DOHH2 (cell line): ENCODE results near the gene UBASH3A.

Experiments
- EZH2phosphoT487 ChIP-seq: fragments of 200-600 bp; sonication (generic); IDR thresholded peaks from 2 replicates; pipeline ENCODE4 v1.6.1; 2017; ENCODE audit warnings: borderline replicate concordance, mild to moderate bottlenecking, antibody characterized with exemption, low read length, moderate library complexity, mixed read lengths
- TF ChIP-seq, protein P1 (sequence below): fragments of 200-600 bp; sonication (generic); IDR thresholded peaks from one replicate; pipeline ENCODE4 v1.5.1; 2014; ENCODE audit warnings: antibody characterized with exemption, mild to moderate bottlenecking, low read depth, low read length; ENCODE audit not compliant: poor library complexity, severe bottlenecking

- TF ChIP-seq EZH2phosphoT487: no peak
- TF ChIP-seq, protein P1, sequence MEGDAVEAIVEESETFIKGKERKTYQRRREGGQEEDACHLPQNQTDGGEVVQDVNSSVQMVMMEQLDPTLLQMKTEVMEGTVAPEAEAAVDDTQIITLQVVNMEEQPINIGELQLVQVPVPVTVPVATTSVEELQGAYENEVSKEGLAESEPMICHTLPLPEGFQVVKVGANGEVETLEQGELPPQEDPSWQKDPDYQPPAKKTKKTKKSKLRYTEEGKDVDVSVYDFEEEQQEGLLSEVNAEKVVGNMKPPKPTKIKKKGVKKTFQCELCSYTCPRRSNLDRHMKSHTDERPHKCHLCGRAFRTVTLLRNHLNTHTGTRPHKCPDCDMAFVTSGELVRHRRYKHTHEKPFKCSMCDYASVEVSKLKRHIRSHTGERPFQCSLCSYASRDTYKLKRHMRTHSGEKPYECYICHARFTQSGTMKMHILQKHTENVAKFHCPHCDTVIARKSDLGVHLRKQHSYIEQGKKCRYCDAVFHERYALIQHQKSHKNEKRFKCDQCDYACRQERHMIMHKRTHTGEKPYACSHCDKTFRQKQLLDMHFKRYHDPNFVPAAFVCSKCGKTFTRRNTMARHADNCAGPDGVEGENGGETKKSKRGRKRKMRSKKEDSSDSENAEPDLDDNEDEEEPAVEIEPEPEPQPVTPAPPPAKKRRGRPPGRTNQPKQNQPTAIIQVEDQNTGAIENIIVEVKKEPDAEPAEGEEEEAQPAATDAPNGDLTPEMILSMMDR: no peak
Measured at GRCh38 chr21:42362198-42362597, 41.5 kb upstream of the UBASH3A start.
